ENCODE results near the gene CAMK4.

CAMK4 gene

DNA sequence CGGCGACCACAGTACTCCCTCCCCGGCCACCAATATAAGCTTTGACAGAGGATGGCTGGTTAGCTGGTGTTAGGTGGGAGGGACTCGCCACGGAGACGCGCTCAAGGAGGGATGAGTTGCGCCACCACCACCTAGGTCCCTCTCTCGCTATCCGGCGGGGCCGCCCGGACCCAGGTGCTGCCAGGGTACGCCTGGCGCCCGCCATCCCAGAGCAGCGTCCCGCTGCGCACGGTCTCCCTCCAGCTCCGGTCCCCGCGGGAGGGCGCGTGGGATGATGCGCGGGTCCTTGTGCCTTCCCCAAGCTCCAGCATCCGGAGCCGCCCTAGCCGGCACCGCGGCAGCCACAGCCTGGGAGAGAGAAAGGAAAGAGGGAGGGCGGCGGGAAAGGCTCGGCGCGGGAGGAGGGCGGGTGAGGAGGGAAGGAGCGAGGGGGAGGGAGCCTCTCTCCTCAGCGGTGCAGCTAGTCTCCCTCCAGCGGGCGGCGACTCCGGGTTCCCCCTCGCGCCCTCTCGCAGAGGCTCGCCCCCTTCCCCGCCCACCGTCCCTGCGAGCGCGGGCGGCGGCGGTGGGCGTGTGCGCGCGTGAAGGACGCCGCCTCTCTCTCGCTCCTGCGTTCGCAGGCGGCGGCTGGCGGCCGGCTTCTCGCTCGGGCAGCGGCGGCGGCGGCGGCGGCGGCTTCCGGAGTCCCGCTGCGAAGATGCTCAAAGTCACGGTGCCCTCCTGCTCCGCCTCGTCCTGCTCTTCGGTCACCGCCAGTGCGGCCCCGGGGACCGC lies at the start of gene CAMK4:
TSS of gene CAMK4 (plus strand) at position 598 of the 774 bp plus-strand sequence. CDS start at position 698, 100 bp downstream.
- DNase-seq: peak; percentile 78
- in situ Hi-C loops (cut with HindIII; ENCODE audit: low pct_ligation_motif_present, low pct_unique_long_range_greater_than_20kb, low sequenced_read_pairs): no loop called here

DNA sequence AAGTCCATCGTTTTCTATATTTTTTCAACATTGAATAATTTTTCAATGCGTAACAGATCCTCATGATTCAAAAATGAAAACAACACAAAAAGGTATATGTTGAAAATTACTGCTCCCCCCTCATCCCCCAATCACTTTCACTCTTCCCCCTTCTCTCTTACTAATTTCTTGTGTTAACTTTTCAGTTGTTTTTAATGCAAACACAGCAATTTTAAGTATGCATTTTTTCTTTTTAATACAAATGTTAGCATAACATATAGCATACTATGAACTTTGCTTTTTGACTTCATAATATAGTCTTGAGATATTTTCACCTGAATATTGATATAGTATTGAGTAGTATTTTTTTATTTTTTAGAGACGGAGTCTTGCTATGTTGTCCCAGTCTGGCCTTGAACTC lies 41.1 kb upstream of the CAMK4 start:
- no peak for DNase-seq
- in situ Hi-C loops (cut with HindIII; ENCODE audit: low pct_ligation_motif_present, low pct_unique_long_range_greater_than_20kb, low sequenced_read_pairs): no loop called here

DNA sequence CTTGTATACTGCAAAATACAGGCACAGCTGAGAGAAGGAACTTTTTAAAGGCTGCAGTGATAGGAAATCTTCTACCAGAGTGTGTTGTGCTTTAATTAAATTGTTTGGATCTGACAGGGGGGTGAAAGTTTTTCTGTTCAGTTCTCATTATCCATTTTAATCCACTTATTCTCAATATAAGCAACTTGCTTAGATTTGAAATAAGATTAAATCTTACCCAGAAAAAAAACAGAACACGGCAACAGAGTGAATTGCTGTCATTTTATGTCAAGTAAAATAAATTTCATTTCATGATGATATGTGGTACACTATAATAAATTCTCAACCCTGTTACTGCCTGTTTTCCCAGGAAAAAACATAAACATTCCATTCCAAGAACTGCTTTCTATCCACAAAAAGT lies 37.1 kb upstream of the CAMK4 start:
- in situ Hi-C loops (cut with HindIII; ENCODE audit: low pct_ligation_motif_present, low pct_unique_long_range_greater_than_20kb, low sequenced_read_pairs): no loop called here
- DNase-seq: no peak

DNA sequence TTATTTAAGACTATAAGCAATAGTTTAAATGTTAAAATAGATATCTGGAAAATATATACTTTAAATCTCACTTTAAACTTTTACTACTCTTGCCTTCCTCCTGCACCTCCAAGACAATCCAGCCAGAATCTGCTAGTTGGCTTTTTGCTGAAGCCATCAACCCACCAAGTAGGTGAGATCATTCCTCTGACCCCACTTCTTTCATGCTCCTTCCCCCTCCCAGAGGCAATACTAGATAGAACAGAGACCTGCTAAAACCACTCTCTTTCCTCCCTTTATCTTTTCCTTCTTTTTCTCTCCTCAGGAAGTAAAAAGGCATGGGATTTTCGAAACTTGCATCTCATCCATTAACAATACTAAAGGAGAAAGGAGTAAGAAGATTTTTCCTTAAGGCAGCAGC lies 30.1 kb upstream of the CAMK4 start:
- DNase-seq: no peak
- in situ Hi-C loops (cut with HindIII; ENCODE audit: low pct_ligation_motif_present, low pct_unique_long_range_greater_than_20kb, low sequenced_read_pairs): no loop called here

DNA sequence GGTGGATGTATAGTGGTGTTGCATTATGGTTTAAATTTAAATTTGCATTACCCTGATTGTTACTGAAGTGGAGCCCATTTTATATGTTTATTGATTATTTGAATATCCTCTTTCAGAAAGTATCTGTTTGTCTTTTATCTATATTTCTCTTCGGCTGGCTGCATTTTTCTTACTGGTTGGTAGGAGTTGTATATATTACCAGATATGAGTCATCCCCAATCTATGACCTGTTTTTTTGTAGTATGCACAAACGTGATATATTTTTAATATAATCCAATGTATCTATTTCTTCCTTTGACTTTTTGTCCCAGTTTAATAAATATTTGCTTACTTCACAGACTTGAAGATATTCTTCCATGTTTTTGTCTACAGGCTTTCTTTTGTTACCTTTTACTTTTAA lies 29.3 kb upstream of the CAMK4 start:
- DNase-seq: no peak

DNA sequence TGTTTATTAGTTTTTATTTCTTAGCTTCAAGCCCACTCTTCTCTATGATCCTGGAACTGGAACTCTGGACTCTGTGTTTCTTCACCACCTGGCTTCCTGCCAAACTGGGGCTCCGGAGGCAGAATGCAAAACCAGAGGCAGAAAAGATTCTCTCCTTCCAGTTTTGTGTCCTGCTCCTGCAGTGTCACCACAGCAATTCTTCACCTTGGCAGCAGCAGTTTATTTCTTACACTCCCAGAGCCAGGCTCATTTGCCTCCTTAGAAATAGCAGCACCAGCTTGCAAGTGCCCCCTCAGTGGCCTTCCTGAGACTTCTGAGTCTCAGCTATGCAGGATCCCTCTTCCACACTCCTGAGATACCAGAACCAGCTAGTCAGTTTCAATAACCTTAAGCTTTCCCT lies 26.7 kb upstream of the CAMK4 start:
- in situ Hi-C loops (cut with HindIII; ENCODE audit: low pct_ligation_motif_present, low pct_unique_long_range_greater_than_20kb, low sequenced_read_pairs): no loop called here
- no peak for DNase-seq

More for the DNA sequence above, 29.3 kb upstream of the CAMK4 start:
- in situ Hi-C loops (cut with HindIII; ENCODE audit: low pct_ligation_motif_present, low pct_unique_long_range_greater_than_20kb, low sequenced_read_pairs): no loop called here

DNA sequence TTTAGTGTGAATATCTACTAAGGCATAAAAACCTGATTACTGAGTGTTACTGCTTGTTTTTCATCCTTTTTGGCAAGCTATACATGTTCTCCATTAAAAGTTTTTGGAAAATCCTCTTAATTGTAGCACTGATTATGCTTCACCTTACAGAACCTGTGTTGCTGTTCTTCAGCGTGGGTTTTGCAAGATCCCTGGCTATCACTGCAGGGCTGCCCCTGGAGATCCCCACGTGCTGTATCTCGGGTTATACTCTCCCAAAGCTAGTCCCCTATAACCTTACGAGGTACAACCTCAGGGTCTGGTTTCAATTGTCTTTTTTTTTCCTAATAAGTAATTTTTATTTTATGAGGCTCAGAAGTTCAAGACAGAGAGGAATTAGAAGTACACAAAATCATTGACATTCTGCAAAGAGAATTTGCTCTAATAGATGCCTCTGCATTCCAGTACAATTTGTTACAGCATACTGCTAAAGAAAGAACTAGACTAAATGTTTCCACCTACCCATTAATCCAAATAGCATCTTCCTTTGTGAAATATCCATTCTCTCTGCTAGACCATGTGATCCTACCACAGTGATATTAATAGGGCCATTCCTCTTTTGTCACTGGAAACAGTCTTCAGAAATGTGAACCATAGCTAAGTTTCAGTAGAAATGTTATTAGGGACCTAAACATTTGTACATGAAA lies 25.8 kb upstream of the CAMK4 start:
- in situ Hi-C loops (cut with HindIII; ENCODE audit: low pct_ligation_motif_present, low pct_unique_long_range_greater_than_20kb, low sequenced_read_pairs): no loop called here
- no peak for DNase-seq

DNA sequence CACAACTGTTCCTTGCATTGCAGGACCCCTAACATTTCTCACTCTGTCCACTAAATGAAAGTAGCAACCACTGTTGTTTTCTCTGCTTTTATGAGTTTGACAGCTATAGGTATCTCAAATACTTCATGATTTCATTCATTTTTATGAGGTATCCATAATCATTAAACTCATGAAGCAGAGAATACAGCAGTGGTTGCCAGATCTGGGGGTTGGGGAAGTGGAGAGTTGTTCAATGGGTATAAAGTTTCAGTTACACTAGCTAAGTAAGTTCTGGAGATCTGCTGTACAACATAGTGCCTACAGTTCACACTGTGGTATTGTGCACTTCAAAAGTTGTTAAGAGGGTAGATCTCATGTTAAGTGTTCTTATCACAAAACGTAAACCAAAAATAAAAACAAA lies 23.4 kb upstream of the CAMK4 start:
- in situ Hi-C loops (cut with HindIII; ENCODE audit: low pct_ligation_motif_present, low pct_unique_long_range_greater_than_20kb, low sequenced_read_pairs): no loop called here
- DNase-seq: no peak

DNA sequence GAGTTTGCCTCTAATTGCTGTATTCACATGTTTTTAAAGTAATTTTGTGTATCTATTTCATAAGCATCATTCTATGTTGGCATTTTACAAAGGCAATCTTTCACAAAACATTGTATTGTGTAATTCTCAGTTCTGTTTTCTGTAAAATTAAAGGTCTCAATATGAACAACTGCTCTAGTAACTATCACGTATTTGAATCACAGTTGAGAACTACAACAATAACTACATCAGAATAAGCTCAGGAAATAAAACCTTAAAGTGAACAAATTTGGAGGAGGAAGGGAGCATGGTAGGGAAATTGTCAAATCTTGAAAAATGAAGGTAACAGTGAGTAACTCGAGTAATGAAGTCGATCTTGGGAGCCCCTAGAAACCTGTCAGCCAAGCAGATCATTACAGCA lies 22.5 kb upstream of the CAMK4 start:
- in situ Hi-C loops (cut with HindIII; ENCODE audit: low pct_ligation_motif_present, low pct_unique_long_range_greater_than_20kb, low sequenced_read_pairs): no loop called here
- DNase-seq: no peak

DNA sequence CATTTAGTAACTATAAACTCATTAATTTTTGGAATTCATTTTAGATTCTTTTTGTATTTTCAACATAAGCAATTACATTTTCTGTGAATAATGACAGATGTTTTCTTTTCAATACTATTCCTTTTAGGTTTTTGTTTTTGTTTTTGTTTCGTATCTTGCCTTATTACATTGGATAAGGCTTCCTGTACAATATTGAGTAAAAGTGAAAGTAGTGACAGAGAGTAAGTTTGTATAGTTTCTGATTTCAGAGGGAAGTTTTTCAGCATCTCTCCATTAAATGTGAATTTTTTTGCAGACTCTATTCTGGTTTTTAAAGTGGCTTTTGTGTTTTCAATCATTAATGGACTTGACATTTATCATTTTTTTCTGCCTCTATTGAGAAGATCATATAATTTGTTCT lies 12.8 kb upstream of the CAMK4 start:
- in situ Hi-C loops (cut with HindIII; ENCODE audit: low pct_ligation_motif_present, low pct_unique_long_range_greater_than_20kb, low sequenced_read_pairs): no loop called here
- no peak for DNase-seq

DNA sequence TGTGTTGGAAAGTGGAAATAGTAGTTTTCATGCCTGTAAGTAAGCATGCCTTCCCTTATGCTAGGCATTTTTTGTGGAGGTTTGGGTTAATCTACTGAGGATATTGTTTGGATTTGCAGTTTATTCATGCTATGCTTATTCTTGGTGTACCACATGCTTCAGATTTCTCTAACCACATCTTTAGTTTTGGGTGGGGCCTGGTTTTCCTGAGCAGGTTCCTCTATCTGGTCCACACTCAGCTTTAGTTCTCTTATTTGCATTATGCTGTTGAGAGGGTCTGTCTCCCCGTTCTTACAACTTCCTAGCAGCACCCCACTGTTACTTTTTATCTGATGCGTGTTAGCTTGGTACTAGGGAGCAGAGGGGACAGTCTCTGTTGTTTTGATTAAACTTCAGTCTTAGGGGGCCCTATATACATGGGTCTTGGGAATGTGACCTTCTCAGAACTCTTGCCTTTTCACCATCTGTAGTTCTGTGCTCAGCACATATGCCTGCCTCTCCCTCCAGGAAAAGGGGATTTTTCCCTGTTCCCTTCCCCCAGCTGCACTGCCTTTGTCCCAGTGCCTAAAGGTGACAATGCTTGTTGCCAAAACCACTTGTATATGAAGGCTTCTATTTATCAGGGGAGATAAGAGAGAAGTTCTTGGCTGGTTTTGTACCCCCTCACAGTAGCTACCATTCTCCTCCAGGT lies 10.0 kb upstream of the CAMK4 start:
- in situ Hi-C loops (cut with HindIII; ENCODE audit: low pct_ligation_motif_present, low pct_unique_long_range_greater_than_20kb, low sequenced_read_pairs): no loop called here
- no peak for DNase-seq

DNA sequence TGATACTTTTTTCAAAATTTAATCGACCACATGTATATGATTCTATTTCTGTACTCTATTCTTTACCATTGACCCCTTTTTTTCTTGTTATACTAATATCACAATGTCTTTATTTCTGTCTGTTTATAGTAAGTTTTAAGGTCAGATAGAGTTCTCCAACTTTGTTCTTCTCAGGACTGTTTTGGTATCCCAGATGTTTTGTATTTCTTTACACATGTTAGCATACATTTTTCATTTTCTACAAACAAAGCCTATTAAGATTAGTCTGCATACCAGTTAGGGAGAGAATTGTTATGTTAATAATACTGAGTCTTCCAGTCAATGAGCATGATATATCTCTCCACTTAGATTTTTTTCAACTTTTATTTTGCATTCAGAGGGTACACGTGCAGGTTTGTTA lies 8.2 kb upstream of the CAMK4 start:
- no peak for DNase-seq
- in situ Hi-C loops (cut with HindIII; ENCODE audit: low pct_ligation_motif_present, low pct_unique_long_range_greater_than_20kb, low sequenced_read_pairs): no loop called here

DNA sequence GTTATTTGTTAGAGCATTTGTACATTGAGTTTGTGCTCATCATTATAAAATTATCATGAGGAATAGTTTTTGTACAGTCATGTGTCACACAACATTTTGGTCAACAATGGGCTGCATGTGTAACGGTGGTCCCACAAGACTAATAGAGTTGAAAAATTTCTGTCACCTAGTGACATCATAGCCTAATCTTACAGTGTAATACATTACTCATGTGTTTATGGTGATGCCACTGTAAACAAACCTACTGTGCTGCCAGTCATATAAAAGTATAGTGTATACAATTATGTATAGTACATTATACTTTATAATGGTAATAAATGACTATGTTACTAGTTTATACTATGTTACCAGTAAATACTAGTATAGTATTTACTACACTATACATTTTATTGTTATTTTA lies 3.0 kb upstream of the CAMK4 start:
- in situ Hi-C loops (cut with HindIII; ENCODE audit: low pct_ligation_motif_present, low pct_unique_long_range_greater_than_20kb, low sequenced_read_pairs): no loop called here
- DNase-seq: no peak

DNA sequence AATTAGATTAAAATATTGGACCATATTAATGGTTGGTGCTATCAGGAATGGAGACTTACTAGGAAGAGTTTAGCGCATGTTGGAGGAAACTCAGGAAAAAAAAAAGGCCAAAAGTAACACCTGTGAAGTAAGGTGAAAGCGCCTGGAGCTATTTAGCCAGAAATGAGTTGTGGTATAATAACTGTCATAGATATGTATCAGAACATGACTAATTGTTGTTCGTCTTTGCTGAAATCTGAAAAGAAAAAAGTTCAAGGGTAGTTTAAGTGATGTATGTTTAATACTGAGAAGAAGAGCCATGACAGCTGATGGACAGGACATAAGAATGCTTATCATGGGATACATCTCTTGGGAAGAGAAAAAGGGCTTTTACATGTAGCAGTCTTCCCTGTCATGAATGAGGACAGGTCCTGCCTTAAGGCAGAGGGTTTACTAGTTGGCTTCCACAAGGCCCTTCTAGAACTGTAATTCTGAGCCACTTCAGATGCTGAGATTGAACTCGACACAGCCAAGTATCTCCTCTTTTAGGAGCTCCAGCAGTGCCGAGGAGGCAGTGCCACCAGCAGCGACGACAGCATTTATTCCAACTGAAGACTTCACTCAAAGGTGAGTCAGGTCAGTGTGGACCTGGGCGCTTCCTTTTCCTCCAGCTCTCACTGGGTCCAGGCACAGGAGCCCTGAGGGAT lies 940 bp upstream of the CAMK4 start:
- no peak for DNase-seq
- in situ Hi-C loops (cut with HindIII; ENCODE audit: low pct_ligation_motif_present, low pct_unique_long_range_greater_than_20kb, low sequenced_read_pairs): no loop called here

DNA sequence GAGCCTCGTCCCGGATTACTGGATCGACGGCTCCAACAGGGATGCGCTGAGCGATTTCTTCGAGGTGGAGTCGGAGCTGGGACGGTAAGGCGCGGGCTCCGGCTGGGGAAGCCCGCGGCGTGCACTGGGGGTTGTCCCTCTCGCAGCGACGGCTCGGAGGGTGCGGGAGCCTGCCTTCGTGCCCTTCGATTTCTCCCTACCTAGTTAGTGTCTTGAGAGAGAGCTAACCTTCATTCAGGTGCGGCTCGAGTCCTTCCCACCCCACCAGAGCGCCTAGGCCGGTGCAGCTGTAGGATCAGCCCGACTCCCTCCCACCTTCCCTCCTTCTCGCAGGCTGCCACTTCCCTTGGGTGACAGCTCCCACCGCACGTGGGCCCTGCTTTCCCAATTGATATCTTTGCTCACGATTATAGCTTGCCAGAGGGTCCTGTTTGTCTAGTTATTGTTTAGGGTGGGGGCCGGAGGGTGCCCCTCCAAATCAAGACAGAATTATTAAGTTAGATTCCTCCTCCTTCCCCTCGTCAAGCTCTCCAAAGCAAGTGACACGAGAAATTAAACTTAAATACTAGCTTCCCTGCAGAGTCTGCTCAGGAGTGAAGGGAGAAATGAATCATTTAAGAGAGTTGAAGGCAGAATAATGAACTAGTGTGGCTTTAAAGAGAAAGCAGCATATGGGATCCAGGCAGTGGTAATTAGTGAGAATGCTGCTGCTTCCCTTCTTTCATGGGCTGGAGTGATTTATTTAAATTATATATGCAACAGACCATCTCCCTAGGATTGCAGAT lies 569 bp downstream of the CAMK4 start:
- no peak for DNase-seq
- in situ Hi-C loops (cut with HindIII; ENCODE audit: low pct_ligation_motif_present, low pct_unique_long_range_greater_than_20kb, low sequenced_read_pairs): no loop called here

DNA sequence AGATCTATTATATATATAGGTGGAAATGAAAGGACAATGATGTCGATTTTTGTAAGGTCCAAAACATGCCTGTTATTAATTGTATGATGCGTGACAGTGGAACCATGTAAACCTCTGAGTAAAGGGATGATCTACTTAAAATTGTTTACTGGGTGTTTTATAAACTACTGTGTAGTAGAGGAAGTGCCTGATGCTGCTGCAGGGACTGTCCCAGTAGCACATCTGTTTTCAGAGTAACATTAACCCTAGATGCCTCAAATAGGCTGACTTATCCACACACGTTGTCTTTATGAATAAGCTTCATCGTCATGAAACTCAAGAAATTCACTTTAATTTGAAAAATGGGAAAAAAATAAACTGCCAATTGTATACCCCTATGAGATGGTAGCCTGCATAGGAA lies 1.7 kb downstream of the CAMK4 start:
- in situ Hi-C loops (cut with HindIII; ENCODE audit: low pct_ligation_motif_present, low pct_unique_long_range_greater_than_20kb, low sequenced_read_pairs): no loop called here
- no peak for DNase-seq

DNA sequence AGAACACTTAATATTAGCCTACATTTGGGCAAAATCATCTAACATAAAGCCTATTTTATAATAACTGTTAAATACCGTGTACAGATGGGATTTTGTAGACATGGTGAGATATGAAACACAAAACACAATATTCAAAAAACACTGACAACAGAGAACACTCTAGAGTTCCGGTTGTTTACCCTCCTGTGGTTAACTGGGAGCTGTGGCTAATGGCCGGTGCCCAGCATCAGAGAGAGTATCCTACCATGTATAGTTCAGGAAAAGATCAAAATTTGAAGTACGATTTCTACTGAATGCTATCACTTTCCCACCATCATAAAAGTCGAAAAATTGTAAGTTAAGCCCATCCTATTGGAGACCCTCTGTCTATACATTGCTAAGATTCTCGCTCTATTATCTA lies 2.4 kb downstream of the CAMK4 start:
- no peak for DNase-seq
- in situ Hi-C loops (cut with HindIII; ENCODE audit: low pct_ligation_motif_present, low pct_unique_long_range_greater_than_20kb, low sequenced_read_pairs): no loop called here

DNA sequence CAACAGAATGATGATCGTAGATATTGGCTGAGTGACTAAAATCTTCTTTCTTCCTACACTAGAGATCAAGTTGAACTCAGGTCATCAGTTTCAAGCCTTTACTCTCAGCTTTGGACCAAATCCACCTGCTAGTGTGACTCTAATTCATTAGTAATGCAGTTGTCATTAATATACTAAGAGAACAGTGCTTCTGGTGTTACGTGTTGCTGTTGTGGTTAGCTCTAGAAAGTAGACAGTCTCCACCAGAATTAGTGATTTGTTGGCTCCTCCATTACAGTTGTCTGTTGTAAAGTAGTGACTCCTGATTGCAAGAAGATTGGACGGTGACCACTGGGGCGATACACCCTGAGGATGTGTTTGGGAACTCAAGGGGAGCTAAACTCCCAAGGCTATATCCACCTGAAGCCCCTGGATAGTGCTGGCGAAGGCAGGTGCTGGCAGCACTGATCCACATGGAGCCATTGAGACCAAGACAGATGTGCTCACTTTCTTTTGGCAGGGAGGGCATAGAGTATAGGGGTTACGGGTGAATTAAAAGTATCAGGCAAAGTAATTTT lies 3.1 kb downstream of the CAMK4 start:
- no peak for DNase-seq
- in situ Hi-C loops (cut with HindIII; ENCODE audit: low pct_ligation_motif_present, low pct_unique_long_range_greater_than_20kb, low sequenced_read_pairs): no loop called here
